C4-2B (cell line): ENCODE results near the gene COL23A1.

Experiments
- ZFX ChIP-seq: fragments of 450-650 bp; IDR thresholded peaks from 2 replicates; pipeline ENCODE4 v1.6.1; 2017
- TF ChIP-seq, protein P1 (sequence below): fragments of 450-650 bp; conservative IDR thresholded peaks from 2 replicates; pipeline ENCODE4 v1.5.1; 2017; ENCODE audit warnings: mild to moderate bottlenecking

- TF ChIP-seq, protein P1, sequence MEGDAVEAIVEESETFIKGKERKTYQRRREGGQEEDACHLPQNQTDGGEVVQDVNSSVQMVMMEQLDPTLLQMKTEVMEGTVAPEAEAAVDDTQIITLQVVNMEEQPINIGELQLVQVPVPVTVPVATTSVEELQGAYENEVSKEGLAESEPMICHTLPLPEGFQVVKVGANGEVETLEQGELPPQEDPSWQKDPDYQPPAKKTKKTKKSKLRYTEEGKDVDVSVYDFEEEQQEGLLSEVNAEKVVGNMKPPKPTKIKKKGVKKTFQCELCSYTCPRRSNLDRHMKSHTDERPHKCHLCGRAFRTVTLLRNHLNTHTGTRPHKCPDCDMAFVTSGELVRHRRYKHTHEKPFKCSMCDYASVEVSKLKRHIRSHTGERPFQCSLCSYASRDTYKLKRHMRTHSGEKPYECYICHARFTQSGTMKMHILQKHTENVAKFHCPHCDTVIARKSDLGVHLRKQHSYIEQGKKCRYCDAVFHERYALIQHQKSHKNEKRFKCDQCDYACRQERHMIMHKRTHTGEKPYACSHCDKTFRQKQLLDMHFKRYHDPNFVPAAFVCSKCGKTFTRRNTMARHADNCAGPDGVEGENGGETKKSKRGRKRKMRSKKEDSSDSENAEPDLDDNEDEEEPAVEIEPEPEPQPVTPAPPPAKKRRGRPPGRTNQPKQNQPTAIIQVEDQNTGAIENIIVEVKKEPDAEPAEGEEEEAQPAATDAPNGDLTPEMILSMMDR: no peak
- TF ChIP-seq ZFX: no peak
Observed at GRCh38 chr5:178353461-178353860, 236.7 kb downstream of the COL23A1 start.
